HS-27A (cell line): ENCODE results near the gene CFAP410.
"Not testable (repeated sequence)": the region's sequence is repeated elsewhere in the genome, so short reads cannot be mapped to it uniquely, and the experiment has no call there.

Experiments
- DNase-seq: peaks from one replicate; pipeline ENCODE4 v3.0.0-alpha.2; 2012; ENCODE audit warnings: low read depth, missing footprints

The CFAP410 gene

DNA sequence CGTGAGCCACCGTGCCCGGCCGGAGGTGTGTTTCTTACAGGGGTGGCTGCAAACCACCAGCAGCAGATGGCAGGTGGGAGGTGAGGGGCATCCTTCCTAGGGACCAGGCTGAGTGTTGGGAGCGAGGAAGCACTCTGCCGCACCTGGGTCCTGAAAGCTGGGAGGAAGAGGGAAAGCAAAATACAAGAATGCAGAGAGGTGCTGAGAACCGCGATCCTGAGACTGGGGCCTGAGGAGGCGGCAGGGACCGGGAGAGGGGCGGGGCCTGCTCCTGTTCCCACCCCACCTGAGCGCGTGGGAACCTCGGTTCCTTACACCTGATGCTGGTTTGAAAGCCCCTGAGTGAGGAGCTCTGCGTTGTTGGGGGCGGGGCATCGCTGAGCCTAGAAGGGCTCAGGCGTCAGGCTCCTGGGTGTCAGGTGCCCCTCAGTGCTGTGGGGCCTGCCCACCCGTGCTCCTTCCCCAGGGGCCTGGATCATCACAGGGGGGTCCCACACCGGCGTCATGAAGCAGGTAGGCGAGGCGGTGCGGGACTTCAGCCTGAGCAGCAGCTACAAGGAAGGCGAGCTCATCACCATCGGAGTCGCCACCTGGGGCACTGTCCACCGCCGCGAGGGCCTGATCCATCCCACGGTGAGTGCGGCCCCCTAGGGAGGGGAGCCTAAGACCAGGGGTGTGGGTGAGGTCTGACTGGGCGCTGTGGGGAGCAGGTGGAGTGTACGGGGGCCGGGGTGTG lies 29.7 kb upstream of the CFAP410 start:
- DNase-seq: no peak

DNA sequence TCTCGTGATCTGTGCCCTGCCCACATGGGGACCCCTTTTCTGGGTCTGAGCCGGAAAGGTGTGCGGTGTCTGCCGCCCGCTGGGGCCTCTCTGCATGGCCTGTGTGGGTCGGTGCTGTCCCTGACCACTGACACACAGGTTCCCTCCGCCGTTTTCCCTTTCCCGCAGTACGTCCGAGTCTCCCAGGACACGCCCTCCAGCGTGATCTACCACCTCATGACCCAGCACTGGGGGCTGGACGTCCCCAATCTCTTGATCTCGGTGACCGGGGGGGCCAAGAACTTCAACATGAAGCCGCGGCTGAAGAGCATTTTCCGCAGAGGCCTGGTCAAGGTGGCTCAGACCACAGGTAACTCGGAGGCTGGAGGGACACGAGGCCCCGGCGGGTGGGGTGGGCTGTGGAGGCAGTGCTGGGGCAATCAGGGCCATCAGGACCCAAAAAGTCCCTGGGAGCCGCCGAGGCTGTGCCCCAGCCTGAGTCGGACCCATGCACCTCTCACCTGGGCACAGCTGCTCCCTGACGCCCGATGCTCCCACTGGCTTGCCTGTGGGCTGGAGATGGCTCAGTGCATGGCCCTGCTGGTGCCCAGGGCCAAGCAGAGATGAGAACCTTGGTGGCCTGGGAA lies 27.5 kb upstream of the CFAP410 start:
- DNase-seq: no peak

DNA sequence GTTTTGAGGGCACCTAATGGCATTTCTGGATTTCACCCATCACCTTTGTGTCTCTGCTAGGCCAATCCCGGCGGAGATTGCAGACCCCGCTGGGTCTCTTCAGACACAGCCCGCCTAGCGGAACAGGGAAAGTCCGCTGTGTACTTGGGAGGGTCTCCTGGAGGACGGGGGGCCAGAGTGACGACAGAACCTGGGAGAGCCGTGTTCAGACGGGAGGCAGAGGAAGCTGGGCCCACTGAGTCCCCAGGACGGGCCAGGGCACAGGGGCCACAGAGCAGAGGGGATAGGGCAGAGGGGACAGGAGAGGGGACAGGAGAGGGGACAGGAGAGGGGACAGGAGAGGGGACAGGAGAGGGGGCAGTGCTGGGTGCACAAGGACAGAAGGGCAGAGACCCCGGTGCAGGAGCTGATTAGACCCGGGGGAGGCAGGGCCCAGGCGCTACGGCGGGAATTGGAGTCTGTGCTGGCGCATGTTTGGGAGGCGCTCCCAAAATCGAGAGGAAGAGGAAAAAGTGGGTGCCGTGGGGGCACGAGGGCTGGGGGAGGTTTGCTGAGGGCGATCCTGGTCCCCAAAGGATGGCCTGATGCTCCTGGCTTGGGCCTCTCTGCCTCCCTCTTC lies 26.9 kb upstream of the CFAP410 start:
- no peak for DNase-seq

DNA sequence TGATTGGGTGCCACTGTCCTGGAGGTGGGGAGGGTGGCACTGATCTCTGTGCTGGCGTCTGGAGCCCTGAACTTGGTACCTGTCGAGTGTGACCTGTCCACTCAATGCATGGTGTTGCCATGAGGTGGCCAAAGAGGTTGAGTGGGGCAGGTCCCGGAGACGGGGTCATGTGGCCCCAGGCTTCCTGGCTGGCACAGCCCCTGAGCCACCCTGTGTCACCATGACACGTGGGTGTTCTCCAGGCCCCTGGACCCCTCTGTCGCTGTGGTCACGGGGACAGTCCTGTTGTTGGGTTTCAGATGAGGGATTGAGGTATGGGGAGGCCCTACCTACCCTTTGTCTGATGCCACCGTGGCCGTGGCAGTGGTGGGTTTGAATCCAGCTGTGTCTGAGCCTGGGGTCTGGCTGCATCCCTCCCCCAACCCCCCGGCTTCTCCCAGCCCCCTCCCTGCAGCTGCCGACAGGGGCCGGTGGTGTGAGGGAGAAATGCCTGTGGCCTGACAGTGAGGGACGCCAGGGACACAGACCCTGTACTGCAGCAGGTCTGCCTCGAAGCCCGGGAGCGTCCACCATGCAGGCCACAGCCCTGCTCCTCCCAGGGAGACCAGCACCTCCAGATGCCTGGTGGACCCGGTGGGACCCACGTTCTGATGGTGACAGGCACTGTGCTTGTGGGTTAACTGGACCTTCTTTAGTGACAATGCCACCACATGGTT lies 26.2 kb upstream of the CFAP410 start:
- DNase-seq: no peak

DNA sequence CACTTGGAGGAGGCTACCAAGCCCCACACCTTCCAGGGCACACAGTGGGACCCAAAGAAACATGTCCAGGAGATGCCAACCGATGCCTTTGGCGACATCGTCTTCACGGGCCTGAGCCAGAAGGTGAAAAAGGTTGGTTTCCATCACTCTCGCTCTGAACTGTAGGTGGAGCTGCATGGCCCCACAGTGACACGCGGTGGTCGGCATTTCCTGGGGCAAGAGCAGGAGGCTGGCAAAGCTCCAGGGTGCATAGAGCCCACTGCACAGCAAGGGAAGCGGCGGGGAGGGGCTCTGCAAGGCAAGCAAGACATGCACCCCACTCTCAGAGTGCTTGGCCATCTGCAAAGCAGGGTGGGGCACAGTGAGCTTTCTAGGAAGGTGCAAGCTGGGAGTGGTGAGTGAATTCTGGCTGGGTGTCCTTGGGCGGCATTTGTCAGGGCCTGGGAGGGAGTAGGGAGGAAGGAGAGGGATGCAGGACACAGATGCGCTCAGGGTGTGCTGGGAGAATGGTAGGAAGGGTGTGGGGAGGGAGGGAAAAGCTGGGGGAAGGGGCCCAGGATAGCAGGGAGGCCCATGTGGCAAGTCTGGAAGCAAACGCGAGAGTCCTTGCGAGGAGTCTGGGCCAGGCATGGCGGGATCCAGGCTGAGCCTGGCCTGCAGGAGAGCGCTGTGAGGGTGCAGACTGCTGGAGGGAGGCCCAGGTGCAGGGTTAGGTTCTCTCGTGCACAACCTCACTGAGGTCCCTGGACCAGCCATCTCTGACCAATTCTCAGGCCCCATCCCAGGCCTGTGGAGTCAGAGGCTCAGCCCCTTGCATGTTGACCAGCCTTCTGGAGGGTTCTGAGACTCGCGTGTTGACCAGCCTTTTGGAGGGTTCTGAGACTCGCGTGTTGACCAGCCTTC lies 25.2 kb upstream of the CFAP410 start:
- no peak for DNase-seq

DNA sequence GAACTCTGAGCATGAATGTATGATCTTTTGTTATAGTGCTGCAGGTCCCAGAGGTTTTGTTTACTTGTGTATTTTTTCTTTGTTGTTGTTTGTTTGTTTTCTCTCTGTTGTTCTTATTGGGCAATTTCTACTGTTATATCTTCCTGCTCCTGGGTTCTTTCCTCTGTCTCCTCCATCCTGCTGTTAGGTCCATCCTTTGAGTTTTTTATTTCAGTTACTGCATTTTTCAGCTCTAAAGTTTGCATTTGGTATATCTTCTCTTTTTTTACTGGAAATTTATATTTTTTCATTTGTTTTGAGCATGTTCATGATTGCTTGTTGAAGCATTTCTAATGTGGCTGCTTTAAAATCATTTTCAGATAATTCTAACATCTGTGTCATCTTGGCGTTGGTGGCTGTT lies 24.1 kb upstream of the CFAP410 start:
- no peak for DNase-seq

DNA sequence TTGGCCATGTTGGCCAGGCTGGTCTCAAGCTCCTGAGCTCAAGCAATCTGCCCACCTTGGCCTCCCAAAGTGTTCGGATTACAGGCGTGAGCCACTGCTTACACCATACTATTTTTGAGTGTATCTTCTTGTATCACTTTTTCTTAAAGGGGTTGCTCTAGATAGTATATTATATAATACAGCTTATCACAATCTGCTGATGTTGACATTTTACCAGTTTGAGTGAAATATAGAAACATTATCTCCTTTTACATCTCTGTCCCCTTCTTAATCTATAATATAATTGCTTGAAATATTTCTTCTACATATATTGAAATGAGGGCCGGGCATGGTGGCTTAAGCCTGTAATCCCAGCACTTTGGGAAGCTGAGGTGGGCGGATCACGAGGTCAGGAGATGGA lies 22.7 kb upstream of the CFAP410 start:
- DNase-seq: not testable (repeated sequence)

DNA sequence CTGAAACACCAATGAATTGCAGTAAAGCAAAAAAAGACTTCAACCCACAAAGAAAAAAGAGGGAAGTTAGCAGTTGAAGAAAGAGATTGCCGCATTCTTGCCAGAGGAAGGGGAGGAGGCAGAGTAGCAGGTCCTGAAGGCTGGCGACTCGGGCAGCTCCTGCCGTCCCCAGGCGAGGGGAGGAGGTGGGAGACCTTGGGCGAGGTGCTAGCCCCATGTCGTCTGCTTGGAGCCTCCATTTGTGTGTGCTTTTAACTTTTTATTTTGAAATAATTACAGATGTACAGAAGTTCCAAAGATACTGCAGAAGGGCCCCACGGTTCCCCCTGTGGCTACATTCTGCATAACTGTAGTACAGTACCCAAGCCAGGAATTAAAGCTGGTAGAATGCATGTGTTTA lies 21.0 kb upstream of the CFAP410 start:
- DNase-seq: no peak

DNA sequence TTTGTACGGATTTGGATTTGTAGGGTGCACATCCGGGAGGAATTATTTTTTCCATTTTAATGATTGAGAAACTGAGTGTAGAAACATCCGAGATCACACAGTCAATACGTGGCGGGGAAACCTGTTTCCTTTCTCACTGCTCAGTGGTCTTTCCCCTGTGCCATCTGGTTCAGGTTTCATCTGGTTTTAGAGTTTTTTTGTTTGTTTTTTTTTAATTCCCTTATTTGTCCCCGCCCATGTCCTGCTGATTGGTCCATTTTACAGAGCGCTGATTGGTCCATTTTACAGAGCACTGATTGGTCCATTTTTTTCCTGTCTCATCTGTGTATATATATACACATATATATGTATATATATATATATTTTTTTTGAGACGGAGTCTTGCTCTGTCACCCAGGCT lies 20.2 kb upstream of the CFAP410 start:
- no peak for DNase-seq

DNA sequence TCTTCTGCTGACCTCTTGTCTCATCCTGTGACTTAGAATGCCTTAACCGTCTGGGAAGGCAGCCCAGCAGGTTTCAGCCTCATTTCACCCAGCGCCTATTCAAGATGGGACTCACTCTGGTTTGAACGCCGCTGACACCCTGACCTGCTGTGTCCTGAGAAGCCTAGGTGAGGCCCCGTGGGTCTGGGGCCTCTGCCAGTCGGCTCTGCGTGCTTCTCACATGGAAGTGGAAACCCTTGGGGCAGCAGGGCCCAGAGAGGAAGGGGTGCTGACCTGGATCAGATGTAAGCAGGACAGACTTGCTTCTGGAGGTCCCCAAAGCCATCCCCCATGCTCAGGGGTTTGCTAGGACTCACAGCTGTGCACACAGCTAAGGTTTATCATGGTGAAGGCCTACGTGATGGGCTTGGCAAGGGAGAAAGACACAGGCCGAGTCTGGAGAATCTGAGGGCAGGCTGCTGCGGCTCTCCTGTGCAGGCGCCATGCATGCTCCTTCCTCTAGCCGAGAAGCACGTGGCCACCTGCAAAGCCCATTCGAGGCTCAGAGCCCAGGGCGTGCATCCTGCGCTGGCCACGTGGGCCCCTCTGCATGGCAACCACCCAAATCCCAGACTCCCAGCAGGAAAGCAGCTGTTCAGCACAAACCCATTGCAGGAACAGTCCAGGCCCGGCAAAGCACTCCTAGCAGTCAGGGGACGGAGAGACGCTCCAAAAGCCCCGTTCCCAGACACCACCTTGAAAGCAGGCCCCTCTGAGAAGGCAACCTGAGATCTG lies 18.1 kb upstream of the CFAP410 start:
- no peak for DNase-seq

DNA sequence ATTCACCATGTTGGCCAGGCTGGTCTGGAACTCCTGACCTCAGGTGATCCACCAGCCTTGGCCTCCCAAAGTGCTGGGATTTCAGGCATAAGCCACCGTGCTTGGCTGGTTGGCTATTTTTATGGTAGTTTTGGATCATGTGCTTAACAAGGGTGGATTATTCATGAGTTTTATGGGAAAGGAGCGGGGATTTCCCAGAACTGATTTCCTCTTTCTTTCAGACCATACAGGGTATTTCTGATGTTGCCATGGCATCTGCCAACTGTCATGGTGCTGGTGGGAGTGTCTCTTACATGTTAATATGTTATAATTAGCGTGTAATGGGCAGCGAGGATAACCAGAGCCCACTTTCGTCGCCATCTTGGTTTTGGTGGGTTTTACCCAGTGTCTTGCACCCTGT lies 17.4 kb upstream of the CFAP410 start:
- no peak for DNase-seq

DNA sequence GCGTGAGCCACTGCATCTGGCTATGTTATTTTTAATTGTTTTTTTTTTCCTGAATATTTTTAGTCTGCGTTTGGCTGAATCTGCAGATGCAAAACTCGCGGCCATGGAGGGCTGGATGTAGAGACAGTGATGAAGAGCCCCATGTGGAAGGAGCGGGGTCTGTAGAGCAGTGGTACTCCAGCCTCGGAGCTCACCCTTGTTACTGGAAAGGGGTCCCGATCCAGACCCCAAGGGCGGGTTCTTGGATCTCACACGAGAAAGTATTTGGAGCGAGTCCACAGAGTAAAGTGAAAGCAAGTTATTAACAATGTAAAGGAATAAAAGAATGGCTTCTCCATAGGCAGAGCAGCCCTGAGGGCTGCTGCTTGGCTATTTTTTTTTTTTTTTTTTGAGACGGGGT lies 17.0 kb upstream of the CFAP410 start:
- no peak for DNase-seq

DNA sequence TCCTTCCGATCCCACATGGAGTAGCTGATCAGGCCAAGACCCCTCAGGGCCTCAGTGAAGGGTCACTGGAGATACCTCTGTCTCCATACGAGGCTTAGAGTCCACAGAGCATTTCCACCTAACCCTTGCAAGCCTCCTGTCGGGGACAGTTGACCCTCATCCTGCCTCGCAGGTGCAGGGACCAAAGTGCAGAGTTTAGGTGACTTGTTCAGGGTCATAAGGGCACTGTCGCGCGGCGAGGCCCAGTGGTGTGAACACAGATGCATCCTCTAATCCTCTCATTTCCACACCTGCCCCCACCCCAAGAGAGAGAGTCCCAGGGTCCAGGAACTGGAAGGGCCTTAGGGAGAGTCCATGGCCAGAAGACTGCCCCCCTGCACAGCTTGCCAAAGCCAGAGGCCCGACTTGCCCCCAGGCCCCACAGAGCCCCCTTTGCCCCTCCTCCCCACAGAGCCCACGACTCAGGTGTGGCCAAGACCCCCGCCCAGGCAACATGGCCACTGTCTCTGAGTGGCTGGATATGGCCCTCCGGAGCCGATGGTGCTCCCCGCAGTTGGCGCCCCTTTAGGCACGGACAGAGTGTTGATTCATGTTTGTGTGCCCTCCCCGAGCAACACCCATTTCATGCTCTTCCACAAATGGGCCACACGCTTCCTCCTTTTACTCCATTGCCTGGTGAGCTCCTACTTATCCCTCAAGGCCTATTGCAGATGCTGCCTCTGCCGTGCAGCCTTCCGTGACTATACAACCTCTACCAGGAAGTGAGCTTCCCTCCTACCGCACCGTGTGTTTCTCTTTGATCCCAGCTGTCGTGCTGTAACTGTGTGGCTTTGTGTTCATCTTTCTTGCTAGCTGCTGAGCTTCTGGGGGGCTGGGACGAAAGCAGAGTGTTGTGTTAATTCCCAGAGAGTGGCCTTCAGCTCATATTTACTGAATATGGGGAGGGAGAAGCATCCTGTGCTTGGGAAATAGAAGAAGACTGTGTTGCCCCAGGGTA lies 15.9 kb upstream of the CFAP410 start:
- no peak for DNase-seq

DNA sequence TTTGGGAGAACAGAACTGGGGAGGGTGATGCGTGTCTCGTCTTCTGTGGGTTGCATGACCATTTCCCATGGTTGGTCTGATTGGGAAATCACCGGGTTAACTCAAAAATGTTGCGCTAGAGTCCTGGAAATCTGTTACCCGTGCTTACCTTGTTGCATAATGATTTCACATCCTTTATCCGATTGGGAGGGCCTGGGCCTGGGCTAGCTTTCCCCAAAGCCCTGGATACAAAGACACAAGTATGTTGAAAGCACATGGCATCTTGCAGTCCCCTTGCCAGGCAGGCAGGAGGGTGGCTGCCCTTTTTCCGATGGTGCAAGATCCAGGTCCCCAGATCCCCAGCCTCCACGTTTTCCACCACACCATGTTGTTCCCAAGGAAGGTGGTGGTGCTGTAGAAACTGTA lies 14.8 kb upstream of the CFAP410 start:
- no peak for DNase-seq

DNA sequence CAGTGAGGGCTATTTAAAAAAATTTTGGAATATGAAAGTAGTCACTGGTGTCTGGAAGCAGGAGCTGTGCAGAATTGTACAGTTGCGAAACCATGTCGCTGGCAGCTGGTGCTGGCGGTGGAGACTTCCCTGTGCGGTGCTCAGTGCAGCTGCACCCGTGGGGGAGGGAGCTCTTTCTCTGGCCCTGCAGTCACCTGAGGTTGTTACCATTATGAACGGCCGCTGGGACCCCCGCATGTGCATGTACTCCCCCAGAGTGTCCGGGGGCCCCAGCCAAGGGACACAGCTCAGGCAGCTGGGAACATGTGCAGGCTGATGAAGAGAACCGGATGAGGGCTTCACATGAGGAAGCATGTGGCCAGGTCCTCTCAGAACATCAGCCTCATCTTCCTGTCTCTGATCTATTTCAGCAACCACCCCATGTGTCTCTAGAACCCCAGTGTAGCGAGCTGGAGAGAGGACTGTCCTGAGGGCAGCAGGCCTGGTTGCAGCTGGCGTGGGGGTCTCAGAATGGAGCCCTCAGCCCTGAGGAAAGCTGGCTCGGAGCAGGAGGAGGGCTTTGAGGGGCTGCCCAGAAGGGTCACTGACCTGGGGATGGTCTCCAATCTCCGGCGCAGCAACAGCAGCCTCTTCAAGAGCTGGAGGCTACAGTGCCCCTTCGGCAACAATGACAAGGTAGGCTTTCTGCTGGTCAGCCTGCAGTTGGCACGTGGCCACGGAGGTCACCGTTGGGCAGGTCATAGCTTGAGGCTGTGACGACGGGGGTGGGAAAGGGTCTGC lies 14.2 kb upstream of the CFAP410 start, which contains the start of gene TRPM2:
TSS of gene TRPM2 (plus strand) at position 431 of the 780 bp plus-strand sequence. CDS start at position 511, 80 bp downstream.
- DNase-seq: no peak

DNA sequence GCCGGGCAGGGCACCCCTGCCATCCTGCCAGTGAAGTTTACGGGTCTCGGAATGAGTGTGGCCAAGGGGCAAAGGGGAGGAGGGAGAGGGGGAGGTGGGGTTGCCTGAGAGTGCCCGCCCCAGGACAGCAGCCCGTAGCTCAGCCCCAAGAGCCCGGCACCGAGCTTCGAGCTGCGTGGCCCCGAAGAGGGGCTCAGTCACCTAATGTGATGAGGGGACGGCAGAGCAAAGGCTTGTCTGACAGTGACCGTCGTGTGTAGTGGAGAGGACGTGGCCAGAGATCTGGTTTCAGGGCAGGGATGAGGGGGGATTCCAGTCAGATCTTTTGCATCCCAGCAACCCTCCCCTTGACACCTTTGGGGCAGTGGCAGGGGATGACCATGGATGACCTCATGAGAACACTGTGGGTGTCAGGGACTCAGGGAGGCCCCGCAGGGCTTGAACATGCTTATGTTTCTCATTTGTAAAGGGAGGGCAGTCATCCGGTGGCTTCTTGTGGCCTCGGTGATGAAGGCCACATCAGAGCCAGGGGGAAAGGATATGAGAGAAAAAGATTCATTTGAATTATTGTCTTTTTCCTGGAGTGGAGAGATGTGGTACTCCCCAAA lies 13.2 kb upstream of the CFAP410 start:
- DNase-seq: no peak

DNA sequence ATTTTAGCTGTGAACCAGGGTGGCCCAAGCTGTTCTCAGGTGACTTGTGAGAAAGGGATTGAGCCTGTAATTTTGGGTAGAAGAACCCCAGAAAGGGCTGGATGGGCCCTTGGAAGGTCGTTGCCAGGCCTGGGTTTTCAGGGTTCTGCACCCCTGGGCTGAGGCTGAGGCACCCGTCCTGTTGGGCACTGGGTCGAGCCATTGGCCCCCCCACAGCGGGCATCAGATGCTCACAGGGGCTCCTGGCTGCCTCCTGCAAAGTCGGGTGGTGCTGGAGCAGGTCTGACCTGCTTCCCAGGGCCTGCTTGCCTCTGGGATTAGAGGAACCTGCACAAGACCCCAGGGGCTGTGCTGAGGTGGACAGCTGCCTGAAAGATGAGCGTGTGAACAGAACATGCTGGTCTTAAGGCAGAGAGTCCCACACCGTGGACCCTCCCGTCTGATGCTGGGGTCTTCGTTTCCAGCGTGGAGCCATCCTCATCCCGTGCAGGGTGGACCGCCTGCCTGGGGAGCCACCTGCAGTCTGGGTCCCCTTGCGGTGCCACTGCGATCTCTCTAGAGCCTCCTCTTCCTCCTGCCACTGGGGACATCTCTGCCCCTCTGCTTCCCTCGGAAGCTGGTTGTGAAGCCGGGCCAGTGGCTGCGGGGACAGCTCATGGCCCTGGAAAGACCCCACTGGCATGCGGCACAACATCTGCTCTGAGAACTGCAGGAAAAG lies 12.5 kb upstream of the CFAP410 start:
- no peak for DNase-seq
